Measurements from ENCODE around the gene CLN6.
"Not testable (repeated sequence)": the region's sequence is repeated elsewhere in the genome, so short reads cannot be mapped to it uniquely, and the experiment has no call there.

The CLN6 gene

DNA sequence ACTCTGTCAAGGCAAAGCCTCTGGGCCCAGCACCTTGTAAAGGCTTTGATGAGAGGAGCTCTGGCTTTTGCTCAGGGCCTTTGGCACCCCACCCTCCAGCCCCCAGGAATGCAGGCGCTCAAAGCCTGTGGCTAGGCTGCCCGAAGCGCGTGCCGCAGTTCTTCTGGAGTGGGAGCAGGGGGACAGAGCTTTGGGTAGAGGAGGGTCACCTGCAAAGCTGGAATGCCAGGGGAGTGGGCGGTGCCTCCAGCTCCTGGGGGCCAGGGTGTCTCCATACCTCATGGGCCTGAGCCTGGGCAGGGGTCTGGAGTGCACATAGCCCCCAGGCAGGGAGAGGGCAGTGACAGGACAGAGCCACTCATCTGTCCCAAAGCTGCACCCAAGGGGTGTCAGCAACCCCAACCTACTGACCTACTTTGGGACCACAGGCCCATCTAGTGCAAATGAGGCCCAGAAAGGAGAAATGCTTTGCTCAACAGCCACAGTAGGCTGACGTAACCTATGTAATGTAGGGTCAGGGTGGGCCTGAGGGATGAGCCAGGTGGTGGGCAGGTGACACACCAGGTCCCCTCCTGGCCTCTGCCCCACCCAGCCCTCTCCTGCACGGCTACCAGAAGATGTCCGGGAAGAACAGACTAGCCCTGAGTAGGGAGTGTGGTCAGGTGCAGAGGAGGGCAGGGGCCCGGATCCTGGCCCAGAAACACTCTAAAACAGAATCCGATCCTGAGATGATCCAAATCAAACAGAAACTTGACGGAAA lies 22.2 kb downstream of the CLN6 start:
- DNase-seq = no peak

DNA sequence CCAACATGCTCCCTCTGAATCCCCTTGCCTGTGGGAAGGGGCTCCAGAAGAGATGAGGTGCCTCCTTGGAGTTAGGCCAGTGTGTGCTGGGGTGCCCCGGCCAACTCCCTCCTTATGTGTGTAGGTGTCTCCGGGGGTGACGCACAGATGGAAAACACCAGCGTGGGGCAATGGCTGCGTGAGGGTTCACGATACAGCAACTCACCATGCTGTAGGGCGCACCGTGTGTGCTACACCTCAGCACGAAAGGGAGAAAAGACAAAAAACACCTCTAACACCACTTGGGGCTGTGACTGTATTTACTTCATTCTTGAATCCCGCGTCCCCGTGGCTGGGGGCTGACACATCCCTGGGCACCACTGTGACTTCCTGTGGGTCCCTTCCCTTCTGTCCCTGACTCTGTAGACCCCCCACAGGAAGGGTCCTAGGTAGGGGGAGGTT lies 22.8 kb downstream of the CLN6 start:
- no peak for DNase-seq

DNA sequence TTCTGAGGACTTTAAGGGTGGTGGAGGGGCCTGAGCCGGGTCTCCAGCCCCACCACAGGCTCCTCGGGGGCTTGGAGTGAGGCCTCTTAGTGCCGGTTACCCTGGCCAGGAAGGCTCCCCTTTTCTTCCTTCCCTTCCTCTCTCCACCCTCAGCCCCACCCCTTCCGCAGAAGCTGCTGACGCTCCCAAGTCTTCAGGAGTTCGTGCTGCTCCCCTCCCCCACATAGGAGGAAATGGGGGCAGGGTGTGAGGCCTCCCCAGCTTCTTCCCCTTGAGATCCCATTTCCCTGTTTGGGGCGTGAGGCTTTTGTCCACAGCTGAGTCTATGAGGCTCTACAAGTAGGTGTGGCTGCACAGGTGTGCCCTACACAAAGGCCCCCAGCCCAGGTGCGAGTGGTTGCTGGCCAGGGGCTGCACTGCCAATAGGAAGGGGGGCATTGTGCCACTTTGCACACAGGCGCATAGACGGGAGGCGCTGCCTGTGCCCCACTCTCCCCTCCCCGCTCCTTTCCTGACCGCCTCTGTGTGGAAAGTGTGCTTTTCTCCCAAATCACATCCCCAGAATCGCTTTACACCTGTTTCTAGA lies 23.5 kb downstream of the CLN6 start:
- peak in 10 of 51 donors; percentile 9 to 41 (median 20) for DNase-seq

DNA sequence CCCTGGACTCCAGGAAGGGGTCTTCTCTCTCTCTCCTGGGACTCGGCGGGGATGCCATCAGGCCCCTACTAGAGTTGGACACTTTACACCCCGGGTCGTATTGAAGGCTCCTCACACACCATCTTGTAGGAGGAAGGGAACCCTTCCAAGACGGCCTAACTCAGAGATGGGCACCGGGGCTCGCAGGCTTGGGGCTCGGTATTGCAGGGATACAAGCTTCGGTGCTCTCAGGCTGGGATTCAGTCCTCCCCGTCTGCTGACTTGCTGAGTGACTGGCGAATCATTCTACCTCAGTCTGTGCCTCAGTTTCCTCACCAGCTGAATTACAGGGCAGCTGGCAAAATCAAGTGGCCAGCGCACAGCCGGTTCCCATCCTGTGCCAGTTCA lies 24.0 kb downstream of the CLN6 start:
- no peak for DNase-seq

DNA sequence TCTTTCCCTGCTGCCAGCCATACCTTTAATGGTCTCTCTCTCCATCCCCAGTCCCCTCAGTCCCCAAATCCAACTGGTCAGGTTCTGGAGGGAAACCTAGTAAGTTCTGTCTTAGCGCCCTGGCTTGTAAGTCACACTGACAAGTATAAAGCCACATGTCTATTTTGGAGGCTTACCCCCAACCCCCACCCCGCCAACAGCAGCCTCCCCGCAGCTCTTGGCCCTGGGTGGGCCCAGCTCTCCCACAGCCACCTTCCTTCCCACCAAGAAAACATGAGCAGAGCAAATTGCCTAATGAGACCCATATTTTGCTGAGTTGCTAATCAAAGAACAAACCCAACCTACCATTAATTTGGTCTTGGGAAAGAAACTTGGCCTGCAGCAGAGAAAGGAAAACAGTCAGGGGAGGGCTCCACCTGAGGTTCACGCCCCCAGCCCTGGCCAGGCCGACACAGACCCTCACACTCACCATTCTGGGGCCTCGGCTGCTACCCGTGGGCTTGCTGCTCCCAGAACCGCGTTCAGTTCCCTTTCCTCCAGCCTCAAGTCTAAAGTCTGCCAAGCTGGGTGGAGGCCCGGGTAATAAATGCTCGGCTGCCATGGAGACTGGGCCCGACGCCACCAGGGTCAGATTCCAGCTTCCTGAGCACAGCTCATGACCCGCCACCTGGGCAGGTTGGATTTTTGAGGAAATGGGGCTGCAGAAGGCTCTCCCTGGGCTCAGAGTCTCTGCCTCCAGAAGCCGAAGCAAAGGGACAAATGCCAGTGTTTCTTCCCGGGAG lies 24.6 kb downstream of the CLN6 start, which contains the start of gene CALML4:
CALML4 (minus strand) TSS at position 557 of the 782 bp plus-strand sequence; CDS start at position 472, 85 bp downstream.
- DNase-seq = peak in 17 of 51 donors; percentile 11 to 39 (median 21)

DNA sequence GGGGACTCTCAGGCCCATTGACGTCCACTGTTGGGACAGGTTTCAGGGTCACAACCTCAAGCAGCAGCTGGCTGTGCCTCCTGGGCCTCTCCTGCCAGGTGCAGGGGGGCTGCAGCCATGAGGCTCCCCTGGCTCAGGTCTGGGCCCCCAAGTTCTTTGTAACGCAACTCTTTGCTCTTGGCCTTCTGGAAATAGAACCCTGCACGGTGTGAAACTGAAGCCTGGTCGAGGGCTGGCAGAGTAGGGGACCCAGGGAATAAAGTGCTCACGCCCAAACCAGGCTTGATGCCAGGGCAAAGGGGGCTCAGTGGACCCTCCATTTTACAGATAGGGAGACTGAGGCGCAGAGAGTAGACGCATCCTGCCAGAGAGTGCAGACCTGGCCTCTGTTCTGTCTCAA lies 25.2 kb downstream of the CLN6 start:
- no peak for DNase-seq

DNA sequence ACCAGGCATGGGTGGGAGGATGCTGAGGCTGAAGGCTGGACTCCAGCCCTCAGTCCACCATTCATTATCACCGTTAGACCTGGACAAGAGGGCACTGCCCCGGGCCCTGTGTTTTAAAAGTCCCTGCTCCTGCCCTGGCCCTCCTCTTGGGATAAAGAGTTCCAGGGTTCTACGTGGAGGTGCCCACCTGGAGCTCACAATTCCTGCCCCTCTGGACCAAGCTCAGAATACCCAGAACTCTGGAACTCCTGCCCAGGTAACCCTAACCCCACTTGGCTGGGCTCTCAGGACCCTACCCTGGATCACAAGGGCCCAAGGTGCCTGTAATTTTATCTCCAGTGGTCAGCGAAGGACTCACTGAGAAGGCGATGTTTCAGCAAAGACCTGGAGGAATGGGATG lies 25.6 kb downstream of the CLN6 start:
- DNase-seq = no peak

DNA sequence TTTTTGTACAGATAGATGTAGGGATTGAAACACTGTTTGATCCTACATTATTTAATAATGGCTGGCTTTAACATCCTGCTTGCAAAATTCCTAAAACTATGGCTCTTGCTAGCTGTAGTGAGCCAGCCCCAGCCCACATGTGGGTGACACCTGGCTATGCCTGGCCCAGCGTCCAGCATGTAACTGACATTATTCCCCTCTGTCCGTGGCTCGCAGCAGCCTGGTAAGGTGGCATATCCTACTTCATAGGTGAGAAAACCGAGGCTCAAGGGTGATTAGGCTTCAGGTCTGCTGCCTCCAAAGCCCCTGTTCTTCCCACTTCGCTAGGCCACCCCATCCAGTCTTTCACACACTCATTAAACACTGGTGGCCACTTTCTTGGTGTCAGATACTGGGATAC lies 26.0 kb downstream of the CLN6 start:
- DNase-seq = no peak

DNA sequence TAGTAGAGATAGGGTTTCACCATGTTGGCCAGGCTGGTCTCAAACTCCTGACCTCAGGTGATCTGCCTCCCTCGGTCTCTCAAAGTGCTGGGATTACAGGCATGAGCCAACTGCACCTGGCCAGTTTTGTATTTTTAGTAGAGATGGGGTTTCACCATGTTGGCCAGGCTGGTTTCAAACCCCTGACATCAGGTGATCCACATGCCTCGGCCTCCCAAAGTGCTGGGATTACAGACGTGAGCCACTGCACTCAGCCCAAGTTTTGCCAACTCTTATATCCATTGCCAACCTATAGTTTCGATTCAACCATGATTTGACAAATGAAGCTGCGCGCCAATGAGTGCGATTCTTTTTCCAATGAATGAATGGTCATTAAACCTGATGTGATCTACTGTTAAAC lies 26.5 kb downstream of the CLN6 start:
- not testable (repeated sequence) for DNase-seq

DNA sequence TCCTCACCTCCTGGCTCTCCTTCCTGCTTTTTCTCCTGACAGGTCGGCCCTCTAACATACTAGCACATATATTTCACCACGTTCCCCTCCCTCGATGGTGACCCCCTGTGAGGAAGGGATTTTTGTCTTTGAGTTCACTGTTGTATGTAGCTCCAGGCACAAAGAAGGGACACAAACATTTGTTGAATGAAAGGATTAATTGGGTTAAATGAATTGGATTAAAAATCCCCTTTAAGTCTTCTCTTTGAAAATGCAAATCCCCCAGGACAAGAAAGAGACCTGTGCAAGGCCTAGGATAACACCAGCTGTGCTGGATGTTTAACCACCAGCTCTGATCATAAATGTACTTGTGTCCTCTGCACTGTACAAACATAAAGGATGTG lies 27.7 kb downstream of the CLN6 start:
- DNase-seq = no peak

DNA sequence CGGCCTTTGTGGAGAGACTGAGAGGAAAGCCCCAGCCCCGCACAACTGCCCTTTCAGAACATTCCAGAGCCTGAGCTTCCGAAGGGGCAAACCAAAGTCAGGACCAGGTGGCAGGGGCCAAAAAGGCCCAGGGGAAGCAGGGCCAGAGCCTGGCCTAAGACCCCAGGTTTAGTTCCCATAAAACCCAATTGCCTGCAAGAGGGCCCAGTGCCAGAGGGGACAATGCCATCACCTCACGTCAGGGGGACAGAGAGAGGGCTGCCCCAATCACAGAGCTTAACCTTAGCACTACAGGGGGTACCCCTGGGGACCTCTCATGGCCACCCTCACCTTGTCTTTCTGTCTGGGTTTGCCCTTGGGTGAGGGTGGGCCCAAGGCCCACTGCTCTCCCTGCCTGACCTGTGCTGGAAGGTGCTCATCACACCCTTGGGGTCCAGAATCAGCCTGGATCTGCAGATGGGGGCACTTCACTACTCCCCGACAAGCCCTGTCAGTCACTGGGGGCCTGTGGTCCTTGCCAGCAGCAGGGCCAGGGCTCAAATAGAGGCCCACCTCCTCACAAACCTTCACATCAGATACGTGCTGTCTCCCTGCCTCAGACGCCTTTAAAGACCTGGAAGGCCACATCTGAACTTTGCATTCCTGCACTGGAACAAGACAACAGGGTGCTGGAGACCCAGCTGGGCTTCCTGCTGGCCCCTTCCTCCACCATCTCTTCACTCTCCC lies 28.2 kb downstream of the CLN6 start:
- DNase-seq = no peak

DNA sequence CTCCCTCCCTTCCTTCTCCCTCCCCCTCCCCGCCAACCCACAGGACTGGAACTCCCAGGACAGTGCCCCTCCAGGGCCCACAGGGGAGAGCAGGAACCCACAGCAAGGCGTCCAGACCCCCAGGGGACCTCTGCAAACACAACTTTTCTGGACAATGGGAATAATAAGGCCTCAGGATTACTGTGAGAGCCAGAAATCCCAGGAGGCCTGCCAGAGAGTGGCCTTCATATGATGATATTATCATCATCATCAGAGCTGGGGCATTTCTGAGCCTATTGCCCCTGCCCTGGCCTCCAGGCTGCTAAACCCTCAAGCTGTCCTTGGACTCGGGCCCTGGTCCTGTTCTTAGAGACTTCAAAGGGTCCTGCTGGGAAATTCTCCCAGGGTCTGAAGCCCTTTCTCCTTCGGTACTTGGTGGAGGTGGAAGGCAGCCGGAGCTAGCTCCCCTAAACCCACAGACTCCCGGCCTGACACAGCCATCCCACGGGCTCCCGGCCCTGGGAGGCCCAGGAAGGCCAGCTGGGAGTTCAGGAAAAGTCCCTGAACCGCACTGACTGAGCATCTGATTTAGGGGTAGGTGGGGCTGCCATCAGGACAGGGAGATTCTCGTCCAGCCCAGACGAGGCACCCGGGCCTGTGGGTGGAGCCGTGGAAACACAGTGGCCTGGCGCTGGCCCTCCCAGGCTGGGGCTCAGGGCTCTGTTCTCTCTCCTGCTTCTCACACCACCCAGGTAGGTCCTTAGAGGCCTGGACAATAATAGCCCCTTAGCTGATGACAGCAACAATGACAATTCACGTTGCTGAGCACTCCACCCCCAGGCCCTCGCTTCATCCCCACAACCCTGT lies 29.3 kb downstream of the CLN6 start:
- no peak for DNase-seq

DNA sequence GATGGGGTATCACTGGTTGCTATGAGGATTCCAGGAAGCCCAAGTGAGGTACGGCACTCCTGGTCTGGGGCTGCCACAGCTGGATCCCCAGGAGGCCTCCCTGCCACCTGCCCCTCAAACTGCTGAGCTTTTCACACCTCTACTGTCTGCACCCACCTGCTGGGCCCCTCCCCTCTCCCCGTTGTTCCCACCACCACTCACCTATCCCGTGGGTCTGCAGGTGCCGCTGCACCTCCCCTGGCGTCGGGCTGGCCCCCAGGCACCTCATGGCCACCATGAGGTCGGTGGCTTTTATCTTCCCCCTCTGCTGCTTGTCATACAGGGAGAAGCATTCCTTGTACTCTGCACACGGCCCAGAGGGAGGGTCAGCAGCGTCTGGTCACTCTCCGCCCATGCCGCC lies 30.2 kb downstream of the CLN6 start:
- no peak for DNase-seq

DNA sequence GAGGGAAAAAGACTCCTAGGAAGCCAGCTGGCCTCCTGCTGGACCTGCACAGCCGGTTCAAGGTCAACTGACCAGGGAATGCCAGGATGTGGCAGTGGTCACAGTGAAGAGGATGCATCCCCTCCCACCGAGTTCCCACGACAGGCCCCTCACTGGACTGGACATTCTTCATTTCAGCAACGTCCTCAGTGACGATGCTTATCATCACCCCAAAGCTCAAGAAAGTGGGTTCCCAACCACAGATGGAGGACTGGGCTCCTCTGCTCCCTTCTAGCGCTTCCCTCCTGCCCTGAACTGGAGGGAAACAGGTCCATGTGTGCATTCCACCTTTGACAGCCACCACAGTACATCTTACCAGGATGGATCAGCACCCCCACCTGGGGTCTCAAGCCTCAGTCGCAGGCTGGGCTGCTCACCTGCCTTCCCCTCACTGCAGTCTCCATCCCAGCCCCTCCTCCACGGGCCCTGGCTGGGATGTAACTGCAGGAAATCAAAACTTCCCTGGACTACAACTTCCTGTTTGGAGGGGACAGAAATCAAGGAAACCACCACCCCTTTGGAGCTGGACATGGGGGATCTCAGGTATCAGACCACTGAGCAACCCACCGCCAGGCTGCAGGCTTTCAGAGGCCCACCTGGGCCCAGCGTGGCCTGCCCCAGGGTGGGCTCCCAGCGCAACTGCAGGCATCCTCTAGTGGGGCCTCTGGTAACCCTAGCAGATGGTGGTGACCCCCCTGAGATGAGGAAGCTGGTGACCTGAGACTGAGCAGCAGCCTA lies 31.7 kb downstream of the CLN6 start:
- no peak for DNase-seq

DNA sequence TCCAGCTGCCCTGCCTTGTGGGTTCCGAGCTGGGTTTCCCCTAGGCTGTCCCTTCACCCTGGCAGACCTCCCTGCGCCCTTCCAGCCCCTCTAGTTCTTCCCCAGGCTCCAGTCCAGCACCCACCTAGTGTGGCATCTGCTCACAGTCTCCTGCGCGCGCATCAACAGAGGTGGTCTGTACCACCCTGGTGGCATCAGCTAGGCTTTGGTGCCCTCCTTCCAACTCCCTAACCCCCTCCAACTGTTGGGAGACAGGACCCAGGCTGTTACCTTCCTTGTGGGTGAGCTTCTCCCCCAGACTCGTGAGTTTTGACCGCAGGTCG lies 32.4 kb downstream of the CLN6 start:
- no peak for DNase-seq

DNA sequence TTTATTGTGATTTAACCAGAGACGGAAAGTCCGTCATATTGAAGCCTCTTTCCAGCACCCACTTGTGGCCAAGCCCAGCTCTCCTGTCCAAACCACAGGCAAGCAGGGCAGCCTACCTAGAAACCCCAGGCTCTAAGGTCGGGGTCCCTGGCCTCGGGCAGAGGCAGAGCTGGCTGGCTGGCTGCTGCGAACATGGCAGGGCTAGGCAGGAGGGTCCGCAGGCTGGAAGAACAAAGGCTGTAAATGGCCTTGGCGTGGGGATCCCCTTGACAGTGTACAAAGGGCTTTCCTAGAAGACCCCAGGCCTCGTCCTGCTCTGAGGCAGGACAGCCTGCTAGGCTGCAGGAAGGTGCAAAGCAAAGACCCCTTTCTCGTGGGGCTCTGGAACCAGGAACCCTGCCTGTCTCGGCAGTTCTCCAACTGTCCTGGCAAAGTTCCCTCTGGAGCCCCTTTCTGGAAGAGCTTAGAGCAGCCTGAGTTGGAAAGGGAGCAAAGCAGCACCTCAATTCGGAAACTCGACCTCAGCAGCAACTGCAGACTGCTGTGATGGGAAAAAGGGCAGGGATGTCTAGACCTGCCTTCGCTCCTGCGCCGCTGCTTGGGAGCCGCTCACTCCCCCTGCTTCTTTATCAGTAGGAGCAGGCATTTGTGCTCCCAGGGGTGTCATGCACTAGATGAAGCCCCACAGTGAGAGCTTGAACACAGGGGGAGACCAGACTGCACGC lies 32.9 kb downstream of the CLN6 start:
- DNase-seq = no peak

DNA sequence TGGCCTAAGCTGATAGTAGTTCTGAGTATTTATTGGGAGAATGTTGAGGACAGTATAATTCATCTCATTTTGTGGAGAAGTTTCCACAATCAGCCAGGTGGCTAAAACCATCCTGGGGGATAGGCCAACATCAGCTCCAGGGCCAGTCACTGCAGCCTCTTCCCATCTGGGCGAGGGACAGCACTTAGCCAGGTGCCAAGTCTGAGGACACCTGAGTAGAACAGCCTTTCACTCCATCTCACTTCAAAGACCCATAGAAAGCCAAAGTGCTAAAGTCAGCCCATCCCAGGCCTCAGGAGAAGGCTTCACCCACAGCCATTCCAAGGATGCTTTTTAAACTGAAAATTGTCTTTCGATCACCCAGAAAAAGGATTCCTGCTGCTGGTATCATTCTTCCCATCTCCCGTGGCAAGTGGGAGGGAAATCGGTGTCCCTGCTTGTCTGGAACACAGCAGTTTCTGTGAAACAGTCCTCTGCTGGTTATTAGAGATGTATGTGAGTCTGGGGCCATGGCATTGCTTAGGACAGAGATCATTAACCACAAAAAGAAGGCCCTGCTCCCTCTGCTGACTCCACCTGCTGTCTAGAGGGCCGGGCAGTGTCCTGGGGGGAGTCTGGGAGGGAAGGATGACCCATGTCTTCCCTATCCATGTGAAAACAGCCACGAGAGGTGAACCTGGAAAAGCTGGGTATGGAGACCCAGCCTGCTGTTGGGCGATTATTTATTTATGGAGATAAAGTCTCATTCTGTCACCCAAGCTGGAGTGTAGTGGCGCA lies 34.0 kb downstream of the CLN6 start:
- no peak for DNase-seq

DNA sequence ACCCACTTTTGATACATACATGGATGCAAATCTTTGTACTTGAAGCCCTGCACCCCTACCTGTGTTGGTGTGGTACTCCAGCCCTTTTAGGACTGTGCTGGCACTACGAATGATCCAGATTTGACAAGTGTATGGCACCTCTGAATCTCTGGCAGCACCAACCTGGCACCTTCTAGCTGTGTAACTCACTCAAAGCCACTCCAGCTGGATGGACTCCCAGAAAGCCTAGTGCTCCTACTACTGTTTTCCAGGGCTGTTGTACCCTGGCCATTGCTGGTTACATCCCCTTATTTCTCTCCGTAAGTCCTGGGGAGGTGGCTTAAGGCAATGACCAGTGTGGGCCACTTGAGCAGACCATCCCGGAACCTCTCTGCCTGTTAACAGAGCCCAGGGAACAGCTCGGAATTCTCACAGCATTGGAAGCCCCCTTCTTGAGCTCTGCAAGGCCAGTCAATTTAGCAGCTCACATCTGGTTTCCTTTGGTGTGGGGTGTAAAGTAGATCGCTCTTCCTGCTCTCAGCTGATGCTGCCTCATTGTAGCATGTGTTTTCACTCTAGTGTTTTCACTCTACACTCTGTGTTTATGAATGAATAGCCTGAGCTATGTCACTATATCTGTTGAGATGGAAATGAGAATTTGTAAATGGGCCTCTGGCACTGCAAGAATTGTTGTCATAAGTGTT lies 36.6 kb downstream of the CLN6 start:
- DNase-seq = peak in 12 of 51 donors; percentile 20 to 55 (median 38)

Data from hypothalamus (tissue), 51 donors.